ENCODE results near the gene AQP2.

AQP2 gene

DNA sequence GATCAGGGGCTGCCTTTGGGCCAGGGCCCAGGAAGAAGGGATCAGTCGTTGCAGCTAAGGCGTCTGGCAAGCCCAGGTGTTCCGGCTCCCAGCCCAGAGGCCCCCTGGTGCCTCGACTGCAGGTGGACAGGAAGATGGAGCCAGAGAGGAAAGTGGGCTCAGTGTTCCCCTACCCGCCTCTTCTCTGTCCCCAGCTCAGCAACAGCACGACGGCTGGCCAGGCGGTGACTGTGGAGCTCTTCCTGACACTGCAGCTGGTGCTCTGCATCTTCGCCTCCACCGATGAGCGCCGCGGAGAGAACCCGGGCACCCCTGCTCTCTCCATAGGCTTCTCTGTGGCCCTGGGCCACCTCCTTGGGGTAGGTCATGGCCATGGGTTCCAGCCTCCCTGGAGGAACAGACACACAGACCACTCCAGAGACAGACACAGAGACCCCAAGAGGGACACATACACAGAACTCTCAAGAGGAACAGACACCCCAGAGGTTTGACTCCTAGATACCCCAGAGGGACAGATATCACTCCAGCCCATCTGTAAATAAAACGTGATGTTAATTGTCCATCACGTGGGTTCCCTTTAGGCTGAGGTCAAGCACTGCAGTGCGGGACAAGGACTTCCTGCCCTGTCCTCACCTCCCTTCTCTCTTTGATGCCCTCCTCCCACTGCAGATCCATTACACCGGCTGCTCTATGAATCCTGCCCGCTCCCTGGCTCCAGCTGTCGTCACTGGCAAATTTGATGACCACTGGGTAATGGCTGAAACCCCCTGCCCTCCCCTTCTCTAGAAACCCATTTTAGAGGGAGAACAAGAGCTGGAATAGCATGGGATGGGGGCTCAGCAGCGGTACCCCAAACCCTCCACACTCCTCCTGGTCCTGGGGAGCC is 3.7 kb downstream of the AQP2 start:
- no peak for DNase-seq (ENCODE audit: low read depth, low spot score)
- TF ChIP-seq, protein P1, sequence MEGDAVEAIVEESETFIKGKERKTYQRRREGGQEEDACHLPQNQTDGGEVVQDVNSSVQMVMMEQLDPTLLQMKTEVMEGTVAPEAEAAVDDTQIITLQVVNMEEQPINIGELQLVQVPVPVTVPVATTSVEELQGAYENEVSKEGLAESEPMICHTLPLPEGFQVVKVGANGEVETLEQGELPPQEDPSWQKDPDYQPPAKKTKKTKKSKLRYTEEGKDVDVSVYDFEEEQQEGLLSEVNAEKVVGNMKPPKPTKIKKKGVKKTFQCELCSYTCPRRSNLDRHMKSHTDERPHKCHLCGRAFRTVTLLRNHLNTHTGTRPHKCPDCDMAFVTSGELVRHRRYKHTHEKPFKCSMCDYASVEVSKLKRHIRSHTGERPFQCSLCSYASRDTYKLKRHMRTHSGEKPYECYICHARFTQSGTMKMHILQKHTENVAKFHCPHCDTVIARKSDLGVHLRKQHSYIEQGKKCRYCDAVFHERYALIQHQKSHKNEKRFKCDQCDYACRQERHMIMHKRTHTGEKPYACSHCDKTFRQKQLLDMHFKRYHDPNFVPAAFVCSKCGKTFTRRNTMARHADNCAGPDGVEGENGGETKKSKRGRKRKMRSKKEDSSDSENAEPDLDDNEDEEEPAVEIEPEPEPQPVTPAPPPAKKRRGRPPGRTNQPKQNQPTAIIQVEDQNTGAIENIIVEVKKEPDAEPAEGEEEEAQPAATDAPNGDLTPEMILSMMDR (IDR thresholded peaks at IDR 0.05; ENCODE audit: low read depth, low read length): no peak
- H3K4me3 ChIP-seq (ENCODE audit: low read depth, low read length): no peak overlapping the region
- in situ Hi-C loops (cut with HindIII; ENCODE audit: low sequenced_read_pairs): no loop called here

DNA sequence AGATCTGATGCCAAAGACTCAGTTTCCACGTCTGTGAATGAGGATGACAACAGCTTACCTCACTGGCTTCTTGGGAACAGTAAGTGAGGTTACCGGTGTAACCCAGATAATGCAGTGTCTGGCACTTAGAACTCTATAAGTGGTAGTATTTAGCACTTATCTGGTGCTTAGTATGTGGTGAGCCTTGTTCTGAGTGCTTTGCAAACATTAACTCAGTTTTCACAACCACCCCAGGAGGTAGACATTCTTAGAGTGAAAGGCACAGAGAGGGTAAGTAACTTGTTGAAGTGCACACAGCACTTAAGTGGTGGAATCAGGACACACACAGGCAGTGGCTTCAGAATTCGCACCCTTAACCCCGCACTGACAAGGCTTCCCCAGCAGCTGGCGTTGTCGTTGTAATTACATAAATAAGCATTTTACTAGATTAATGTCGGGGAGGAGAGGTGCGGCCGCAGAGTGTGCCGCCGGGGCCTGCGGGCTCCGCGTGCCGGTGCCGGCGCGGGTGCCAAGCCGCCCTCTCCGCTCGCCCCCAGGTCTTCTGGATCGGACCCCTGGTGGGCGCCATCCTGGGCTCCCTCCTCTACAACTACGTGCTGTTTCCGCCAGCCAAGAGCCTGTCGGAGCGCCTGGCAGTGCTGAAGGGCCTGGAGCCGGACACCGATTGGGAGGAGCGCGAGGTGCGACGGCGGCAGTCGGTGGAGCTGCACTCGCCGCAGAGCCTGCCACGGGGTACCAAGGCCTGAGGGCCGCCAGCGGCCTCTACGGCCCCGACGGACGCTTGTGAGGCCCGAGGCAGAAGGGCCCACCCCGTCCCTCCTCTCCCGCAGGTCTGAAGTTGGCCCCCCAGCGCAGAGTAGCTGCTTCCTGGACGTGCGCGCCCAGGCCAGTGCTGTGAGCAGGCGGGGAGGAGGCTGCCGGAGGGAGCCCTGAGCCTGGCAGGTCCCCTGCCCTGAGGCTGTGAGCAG is 4.6 kb downstream of the AQP2 start:
- no peak overlapping the region for H3K4me3 ChIP-seq (ENCODE audit: low read depth, low read length)
- TF ChIP-seq, protein P1 (IDR thresholded peaks at IDR 0.05; ENCODE audit: low read depth, low read length): no peak
- DNase-seq (ENCODE audit: low read depth, low spot score): no peak
- in situ Hi-C loops (cut with HindIII; ENCODE audit: low sequenced_read_pairs): no loop called here

DNA sequence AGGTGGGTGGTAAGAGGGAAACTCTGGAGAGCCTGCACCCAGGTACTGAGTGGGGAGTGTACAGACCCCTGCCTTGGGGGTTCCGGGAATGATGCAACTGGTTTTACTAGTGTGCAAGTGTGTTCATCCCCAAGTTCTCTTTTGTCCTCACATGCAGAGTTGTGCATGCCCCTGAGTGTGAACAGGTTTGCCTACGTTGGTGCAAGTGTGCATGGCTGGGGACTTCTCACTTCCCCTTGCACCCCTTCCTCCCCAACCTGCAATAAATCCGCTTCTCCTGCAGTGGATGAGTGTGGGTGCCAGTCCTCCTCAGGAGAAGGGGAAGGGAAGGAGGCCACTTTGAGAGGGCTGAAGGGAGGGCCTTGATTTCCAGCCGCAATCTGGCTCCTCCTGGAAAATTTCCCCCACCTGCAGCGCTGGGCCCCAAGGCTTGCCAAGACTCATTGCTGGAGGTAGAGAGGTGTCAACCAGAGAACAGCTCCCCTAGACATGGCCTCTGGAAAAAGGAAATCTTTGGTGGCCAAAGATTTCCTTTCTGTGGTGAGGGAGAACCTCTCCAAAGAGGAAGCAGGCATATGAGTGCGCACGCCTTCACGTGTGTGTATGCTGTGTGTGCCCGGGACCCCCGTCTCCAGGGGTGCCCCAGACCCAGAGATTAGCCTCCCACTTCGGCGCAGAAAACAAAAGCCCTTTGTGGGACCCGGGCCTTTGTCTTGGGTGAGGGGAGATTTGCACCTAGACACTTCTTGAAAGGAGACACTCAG is 5.5 kb downstream of the AQP2 start:
- in situ Hi-C loops (cut with HindIII; ENCODE audit: low sequenced_read_pairs): no loop called here
- no peak for DNase-seq (ENCODE audit: low read depth, low spot score)
- TF ChIP-seq, protein P1 (IDR thresholded peaks at IDR 0.05; ENCODE audit: low read depth, low read length): no peak
- H3K4me3 ChIP-seq (ENCODE audit: low read depth, low read length): no peak overlapping the region

DNA sequence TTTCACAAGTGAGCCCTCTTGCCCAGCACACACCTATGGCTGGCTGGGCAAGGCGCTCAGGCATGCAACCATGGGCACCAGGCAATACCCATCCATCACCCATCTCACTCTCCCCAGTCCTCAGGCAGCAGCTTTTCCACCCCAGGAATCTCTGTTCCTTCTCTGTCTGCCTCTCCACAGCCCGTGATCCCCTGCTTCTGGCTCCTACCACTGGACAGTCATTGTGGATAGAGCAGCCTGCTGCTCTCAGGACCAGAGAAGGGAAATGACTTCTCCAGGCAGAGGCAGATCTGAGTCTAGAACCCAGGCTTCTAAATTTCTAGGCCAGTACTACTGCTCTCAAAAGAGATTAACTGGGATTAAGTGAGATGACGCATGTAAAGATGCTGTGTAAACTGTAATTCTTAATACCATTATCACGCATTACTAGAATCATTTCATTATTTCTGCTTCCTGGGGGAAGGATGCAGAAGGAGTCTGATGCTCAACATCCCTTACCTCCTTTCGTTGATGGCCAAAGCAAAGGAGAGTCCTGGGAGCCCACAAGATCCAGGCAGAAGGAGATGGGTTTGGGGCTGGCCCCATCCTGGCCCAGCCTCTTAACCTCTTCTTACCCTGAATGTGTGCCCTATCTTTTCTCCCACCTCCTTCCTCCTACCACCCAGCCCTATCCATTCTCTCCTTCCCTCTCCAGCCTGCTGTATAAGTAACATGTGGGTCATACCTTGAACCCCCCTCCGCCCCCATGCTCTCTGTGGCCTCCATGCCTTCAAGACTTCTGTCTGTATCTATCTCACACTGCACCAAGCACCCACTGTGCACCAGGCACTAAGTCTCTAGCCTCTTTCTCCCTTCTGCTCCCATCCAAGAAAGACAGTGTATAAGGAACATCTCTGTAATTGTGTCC is 6.4 kb downstream of the AQP2 start:
- TF ChIP-seq, protein P1 (IDR thresholded peaks at IDR 0.05; ENCODE audit: low read depth, low read length): no peak
- in situ Hi-C loops (cut with HindIII; ENCODE audit: low sequenced_read_pairs): no loop called here
- DNase-seq (ENCODE audit: low read depth, low spot score): no peak
- H3K4me3 ChIP-seq (ENCODE audit: low read depth, low read length): no peak overlapping the region

DNA sequence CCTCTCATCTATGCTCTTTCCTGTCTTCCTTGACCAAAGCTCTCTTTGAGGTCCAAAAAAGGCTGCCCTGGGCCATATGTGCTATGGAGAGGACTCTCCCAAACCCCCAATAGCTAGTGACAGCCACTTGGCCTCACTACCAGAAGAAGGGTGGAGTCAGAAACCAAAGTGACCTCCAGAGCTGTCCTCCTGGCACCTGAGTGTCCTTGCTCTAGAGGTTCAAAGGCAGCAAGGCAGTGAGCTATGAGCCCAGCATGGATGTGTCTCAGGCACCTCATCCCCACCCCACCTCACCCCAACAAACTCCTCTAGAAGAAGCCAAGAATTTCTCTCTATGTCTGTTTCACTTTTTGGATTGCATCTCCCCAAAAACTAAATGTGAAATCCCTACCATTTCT is 7.0 kb downstream of the AQP2 start:
- TF ChIP-seq, protein P1 (IDR thresholded peaks at IDR 0.05; ENCODE audit: low read depth, low read length): no peak
- no peak for DNase-seq (ENCODE audit: low read depth, low spot score)
- in situ Hi-C loops (cut with HindIII; ENCODE audit: low sequenced_read_pairs): no loop called here
- no peak overlapping the region for H3K4me3 ChIP-seq (ENCODE audit: low read depth, low read length)

Measured in astrocyte of the spinal cord (primary cell).